Fibroblast of lung (primary cell): ENCODE results near the gene HSH2D. TPM values are rescaled to one million over a fixed set of nuclear protein-coding genes. Genes with fewer than 3 reads are reported as not detected.

Source experiments
- DNase-seq, 2 donors: peaks; one replicate each; pipeline versions ENCODE4 v3.0.0 to v3.0.0-alpha.2; 2010; ENCODE audit warnings: low read depth in 2 of 2
- H2AFZ ChIP-seq: 2 replicates; pipeline ENCODE4 v1.5.1; 2012; ENCODE audit warnings: low read length, control low read depth, inconsistent platforms
- H3K27ac ChIP-seq: 2 replicates; pipeline ENCODE4 v1.5.1; 2011; ENCODE audit warnings: low read length, control low read depth; ENCODE audit not compliant: insufficient read depth
- H3K27me3 ChIP-seq: 2 replicates; pipeline ENCODE4 v1.5.1; 2011; ENCODE audit warnings: mild to moderate bottlenecking, low read length; ENCODE audit not compliant: control insufficient read depth, insufficient read depth
- H3K36me3 ChIP-seq: 2 replicates; pipeline ENCODE4 v1.5.1; 2011; ENCODE audit warnings: low read length; ENCODE audit not compliant: control insufficient read depth, insufficient read depth
- H3K4me1 ChIP-seq: 2 replicates; pipeline ENCODE4 v1.5.1; 2011; ENCODE audit warnings: low read length; ENCODE audit not compliant: control insufficient read depth, insufficient read depth; ENCODE audit errors: extremely low read depth
- H3K4me2 ChIP-seq: 2 replicates; pipeline ENCODE4 v1.5.1; 2011; ENCODE audit warnings: low read length, control low read depth; ENCODE audit not compliant: insufficient read depth; ENCODE audit errors: extremely low read depth
- H3K4me3 ChIP-seq, 4 experiments: fragments of 200-600 bp in 1 of 4; sonication (generic) in 1 of 4; replicated peaks in 1 of 4; 2 replicates each; pipeline ENCODE4 v1.5.1; 2011 to 2016; ENCODE audit warnings: low read length in 4 of 4, low read depth in 3 of 4, mild to moderate bottlenecking in 3 of 4, control low read depth in 2 of 4, inconsistent platforms in 1 of 4, mixed read lengths in 1 of 4; ENCODE audit not compliant: insufficient read depth in 1 of 4; ENCODE audit errors: control extremely low read depth in 1 of 4
- H3K79me2 ChIP-seq: 2 replicates; pipeline ENCODE4 v1.5.1; 2012; ENCODE audit warnings: mild to moderate bottlenecking, low read length, inconsistent platforms; ENCODE audit not compliant: control insufficient read depth, insufficient read depth
- H3K9ac ChIP-seq: 2 replicates; pipeline ENCODE4 v1.5.1; 2011; ENCODE audit warnings: mild to moderate bottlenecking, low read length, control low read depth; ENCODE audit not compliant: insufficient read depth
- H3K9me3 ChIP-seq: 2 replicates; pipeline ENCODE4 v1.5.1; 2012; ENCODE audit warnings: low read depth, low read length; ENCODE audit not compliant: control insufficient read depth, insufficient read depth
- H4K20me1 ChIP-seq: 2 replicates; pipeline ENCODE4 v1.5.1; 2011; ENCODE audit warnings: low read length; ENCODE audit not compliant: control insufficient read depth, insufficient read depth; ENCODE audit errors: extremely low read depth
- EZH2 ChIP-seq: IDR thresholded peaks from 2 replicates; pipeline ENCODE4 v1.5.1; 2012; ENCODE audit warnings: low read length, control low read depth, mild to moderate bottlenecking; ENCODE audit errors: missing control alignments
- polyA plus RNA-seq, 2 donors: library from polyadenylated mRNA; depleted of rRNA in 1 of 2; stranded (reverse) in 1 of 2; unstranded in 1 of 2; fragments of >200 nt; gene quantifications; 2 replicates each; pipeline ENCODE4 v1.2.1, GENCODE V29; 2011 to 2012; ENCODE audit warnings: missing spikeins in 1 of 2
- total RNA-seq: library from RNA; depleted of rRNA; stranded (reverse); fragments of >200 nt; gene quantifications from 2 replicates; pipeline ENCODE4 v1.2.1, GENCODE V29; 2014
- TF ChIP-seq, protein P1 (sequence below), 2 donors: IDR thresholded peaks in 1 of 2; conservative IDR thresholded peaks in 1 of 2; 1 replicate in 1 of 2; 2 replicates in 1 of 2; pipeline ENCODE4 v1.5.1; 2011 to 2012; ENCODE audit warnings: low read length in 2 of 2, control low read depth in 1 of 2, inconsistent platforms in 1 of 2, low read depth in 1 of 2, mild to moderate bottlenecking in 1 of 2

The HSH2D gene
- total and polyA plus RNA-seq, 2 donors (not counting 1 experiment from before 2014, with no cell fraction given): not detected

DNA sequence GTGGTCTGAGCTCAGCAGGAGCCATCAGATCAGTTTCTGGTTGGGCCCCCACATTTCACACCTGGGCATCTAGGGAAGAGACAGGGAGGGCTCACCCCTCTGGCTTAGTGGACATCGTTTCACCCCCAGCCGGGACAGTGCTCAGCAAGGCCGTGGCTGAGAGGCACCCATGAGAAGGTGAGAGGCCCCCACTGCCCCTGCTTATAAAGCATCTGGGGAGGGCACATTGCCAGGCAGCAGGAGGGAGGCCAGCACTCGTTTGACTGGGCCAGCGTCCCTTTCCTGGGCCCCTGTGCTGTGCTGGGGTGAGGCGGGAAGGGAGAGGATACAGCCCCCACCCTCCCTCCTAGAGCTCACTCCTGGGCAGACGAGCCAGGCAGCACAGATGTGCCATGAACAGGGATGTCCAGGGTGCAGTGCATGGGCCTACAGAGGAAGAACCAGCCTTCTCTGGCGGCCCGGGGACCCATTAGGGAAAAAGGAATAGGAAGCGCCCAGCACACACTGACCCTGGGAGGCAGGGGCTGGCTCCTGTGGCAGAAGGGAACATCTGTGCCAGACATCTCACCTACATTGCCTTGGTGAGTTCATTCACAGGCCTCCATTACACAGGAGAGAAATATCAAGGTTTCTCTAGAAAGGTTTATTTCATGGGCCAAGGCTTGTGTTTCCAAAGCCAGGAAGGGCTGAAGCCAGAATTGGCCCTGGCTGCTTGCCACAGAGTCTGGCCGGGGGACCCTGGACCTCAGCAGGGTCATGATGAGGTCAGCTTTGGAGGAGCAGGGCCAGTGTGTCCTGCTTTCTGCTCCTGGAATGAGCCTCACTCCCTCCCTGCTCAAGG, 61.9 kb downstream of the HSH2D start:
- Histone ChIP-seq H3K27ac (no peak overlapping the region), H3K4me2 (no peak overlapping the region), H3K9ac (no peak overlapping the region), H3K36me3 (peaks cover 54% of the 10 kb centered on the region), H3K27me3 (no peaks in the 10 kb centered on the region), H3K9me3 (no peaks in the 10 kb centered on the region), H4K20me1 (no peaks in the 10 kb centered on the region), H3K4me3 (no peak overlapping the region), H2AFZ (no peak overlapping the region), H3K79me2 (peaks cover 49% of the 10 kb centered on the region), H3K4me1 (peaks cover 2% of the 10 kb centered on the region)
- TF ChIP-seq, protein P1, sequence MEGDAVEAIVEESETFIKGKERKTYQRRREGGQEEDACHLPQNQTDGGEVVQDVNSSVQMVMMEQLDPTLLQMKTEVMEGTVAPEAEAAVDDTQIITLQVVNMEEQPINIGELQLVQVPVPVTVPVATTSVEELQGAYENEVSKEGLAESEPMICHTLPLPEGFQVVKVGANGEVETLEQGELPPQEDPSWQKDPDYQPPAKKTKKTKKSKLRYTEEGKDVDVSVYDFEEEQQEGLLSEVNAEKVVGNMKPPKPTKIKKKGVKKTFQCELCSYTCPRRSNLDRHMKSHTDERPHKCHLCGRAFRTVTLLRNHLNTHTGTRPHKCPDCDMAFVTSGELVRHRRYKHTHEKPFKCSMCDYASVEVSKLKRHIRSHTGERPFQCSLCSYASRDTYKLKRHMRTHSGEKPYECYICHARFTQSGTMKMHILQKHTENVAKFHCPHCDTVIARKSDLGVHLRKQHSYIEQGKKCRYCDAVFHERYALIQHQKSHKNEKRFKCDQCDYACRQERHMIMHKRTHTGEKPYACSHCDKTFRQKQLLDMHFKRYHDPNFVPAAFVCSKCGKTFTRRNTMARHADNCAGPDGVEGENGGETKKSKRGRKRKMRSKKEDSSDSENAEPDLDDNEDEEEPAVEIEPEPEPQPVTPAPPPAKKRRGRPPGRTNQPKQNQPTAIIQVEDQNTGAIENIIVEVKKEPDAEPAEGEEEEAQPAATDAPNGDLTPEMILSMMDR (conservative IDR thresholded peaks at IDR 0.05 in 1 of 2, IDR thresholded peaks at IDR 0.05 in 1 of 2; ENCODE audit: low read depth in 1 of 2, low read length in 2 of 2): no peak
- no peak for TF ChIP-seq EZH2
- DNase-seq: no peak

DNA sequence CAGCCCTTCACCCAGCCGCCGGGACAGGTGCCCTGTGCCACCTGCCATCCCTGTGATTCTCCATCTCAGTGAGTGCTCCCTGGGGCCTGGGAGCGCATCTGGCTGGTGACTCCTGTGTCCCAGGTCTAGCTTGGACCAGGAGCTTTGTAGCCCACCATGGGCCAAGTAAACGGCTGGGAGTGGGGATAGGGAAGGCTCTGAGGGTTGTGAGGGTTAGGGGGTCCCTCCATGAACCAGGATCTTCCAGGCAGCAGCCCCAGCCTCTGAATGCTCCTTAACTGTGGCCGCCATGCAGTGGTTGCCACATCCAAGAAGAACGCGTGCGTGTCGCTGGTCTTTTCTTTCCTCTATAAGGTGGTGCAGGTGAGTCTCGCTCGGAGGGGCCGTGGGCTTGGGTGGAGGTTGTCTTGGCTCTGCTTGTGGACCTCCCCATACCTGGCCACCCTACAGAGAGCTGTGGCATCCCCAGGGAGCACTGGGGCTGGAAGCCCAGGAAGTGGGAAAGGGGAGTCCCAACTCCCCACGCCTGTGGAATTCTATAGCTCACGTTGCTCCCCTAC, 62.6 kb downstream of the HSH2D start:
- peaks cover 47% of the 10 kb centered on the region for H3K79me2 ChIP-seq
- H3K27ac ChIP-seq: no peak overlapping the region
- TF ChIP-seq EZH2: no peak
- TF ChIP-seq, protein P1 (conservative IDR thresholded peaks at IDR 0.05 in 1 of 2, IDR thresholded peaks at IDR 0.05 in 1 of 2; ENCODE audit: low read depth in 1 of 2, low read length in 2 of 2): no peak
- H3K27me3 ChIP-seq: no peaks in the 10 kb centered on the region
- no peaks in the 10 kb centered on the region for H4K20me1 ChIP-seq
- H3K4me2 ChIP-seq: no peak overlapping the region
- no peak for DNase-seq
- H3K9ac ChIP-seq: no peak overlapping the region
- H3K4me3 ChIP-seq: no peak overlapping the region
- no peak overlapping the region for H2AFZ ChIP-seq
- H3K36me3 ChIP-seq: peaks cover 55% of the 10 kb centered on the region
- H3K9me3 ChIP-seq: no peaks in the 10 kb centered on the region
- peaks cover 2% of the 10 kb centered on the region for H3K4me1 ChIP-seq

DNA sequence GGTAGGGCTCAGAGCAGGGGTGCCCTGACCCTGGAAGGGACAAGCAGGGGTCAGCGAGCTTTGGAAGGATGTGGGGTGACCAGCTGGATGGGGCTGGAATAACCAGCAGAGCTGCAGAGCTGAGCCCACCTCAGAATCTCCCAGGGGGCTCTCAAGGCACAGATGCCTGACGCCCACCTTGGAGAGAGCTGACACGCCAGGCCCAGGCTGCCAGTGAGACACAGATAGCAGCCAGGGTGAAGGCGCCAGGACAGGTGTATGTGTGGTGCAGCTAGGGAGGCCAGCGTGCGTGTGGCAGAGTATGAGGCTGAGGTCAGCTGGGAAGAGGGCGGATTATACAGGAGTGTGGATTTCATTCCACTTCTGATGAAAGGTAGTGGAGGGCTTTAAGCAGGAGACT, 63.2 kb downstream of the HSH2D start:
- DNase-seq: no peak

More for the DNA sequence above, 63.2 kb downstream of the HSH2D start:
- no peaks in the 10 kb centered on the region for H4K20me1 ChIP-seq
- H3K4me1 ChIP-seq: peaks cover 2% of the 10 kb centered on the region
- H3K79me2 ChIP-seq: peaks cover 49% of the 10 kb centered on the region
- H3K9ac ChIP-seq: no peak overlapping the region
- no peaks in the 10 kb centered on the region for H3K27me3 ChIP-seq
- TF ChIP-seq, protein P1 (conservative IDR thresholded peaks at IDR 0.05 in 1 of 2, IDR thresholded peaks at IDR 0.05 in 1 of 2; ENCODE audit: low read depth in 1 of 2, low read length in 2 of 2): no peak
- no peak for TF ChIP-seq EZH2
- peaks cover 55% of the 10 kb centered on the region for H3K36me3 ChIP-seq
- H3K9me3 ChIP-seq: no peaks in the 10 kb centered on the region
- no peak overlapping the region for H2AFZ ChIP-seq
- H3K27ac ChIP-seq: no peak overlapping the region
- no peak overlapping the region for H3K4me3 ChIP-seq
- no peak overlapping the region for H3K4me2 ChIP-seq
